HL-60 (cell line): Measurements from ENCODE around the gene TNF.

ENCODE experiments used
- DNase-seq, 2 experiments: peaks; one replicate each; pipeline ENCODE4 v3.0.0-alpha.2; 2010 to 2020; ENCODE audit warnings: low read depth in 1 of 2, low spot score in 1 of 2
- H3K27ac ChIP-seq: fragments of 250-450 bp; sonication (Bioruptor Pico); replicated peaks from 2 replicates; pipeline ENCODE4 v1.5.1; 2020; ENCODE audit warnings: mild to moderate bottlenecking, moderate library complexity
- H3K27me3 ChIP-seq: fragments of 250-450 bp; sonication (Bioruptor Pico); 2 replicates; pipeline ENCODE4 v1.5.1; 2021; ENCODE audit warnings: mild to moderate bottlenecking, moderate library complexity; ENCODE audit not compliant: insufficient read depth, poor library complexity, severe bottlenecking
- H3K4me3 ChIP-seq: replicated peaks from 2 replicates; pipeline ENCODE4 v1.5.1; 2011; ENCODE audit warnings: mild to moderate bottlenecking, control low read depth, low read length; ENCODE audit not compliant: insufficient read depth
- GABPA ChIP-seq: IDR thresholded peaks from 2 replicates; pipeline ENCODE4 v1.6.1; 2012; ENCODE audit warnings: low read depth
- POLR2AphosphoS5 ChIP-seq: IDR thresholded peaks from 2 replicates; pipeline ENCODE4 v1.6.1; 2012; ENCODE audit warnings: low read depth
- REST ChIP-seq: IDR thresholded peaks from 2 replicates; pipeline ENCODE4 v1.6.1; 2012; ENCODE audit warnings: low read depth; ENCODE audit not compliant: insufficient replicate concordance
- SPI1 ChIP-seq: IDR thresholded peaks from 2 replicates; pipeline ENCODE4 v1.6.1; 2012; ENCODE audit warnings: low read depth, mild to moderate bottlenecking, borderline replicate concordance
- TF ChIP-seq, protein P1 (sequence below): IDR thresholded peaks from one replicate; pipeline ENCODE4 v1.5.1; 2011; ENCODE audit warnings: low read length, control low read depth, inconsistent platforms; ENCODE audit not compliant: insufficient read depth

The TNF gene

GRCh38 chr6:31576897-31577578 lies 1.7 kb downstream of the TNF start:
- Histone ChIP-seq H3K27ac (no peak overlapping the region; the same call in 1 of the 2 replicates), H3K27me3 (no peaks in the 10 kb centered on the region), H3K4me3 (peak overlapping the region; percentile 79)
- TF ChIP-seq POLR2AphosphoS5 (peak; percentile 46; the same call in 1 of the 2 replicates), GABPA (no peak)
- peak in 1 of 2 experiments; percentile 81 for DNase-seq

GRCh38 chr6:31577579-31577966 lies 2.2 kb downstream of the TNF start:
- TF ChIP-seq REST (no peak), POLR2AphosphoS5 (no peak), GABPA (no peak), SPI1 (no peak)
- TF ChIP-seq, protein P1, sequence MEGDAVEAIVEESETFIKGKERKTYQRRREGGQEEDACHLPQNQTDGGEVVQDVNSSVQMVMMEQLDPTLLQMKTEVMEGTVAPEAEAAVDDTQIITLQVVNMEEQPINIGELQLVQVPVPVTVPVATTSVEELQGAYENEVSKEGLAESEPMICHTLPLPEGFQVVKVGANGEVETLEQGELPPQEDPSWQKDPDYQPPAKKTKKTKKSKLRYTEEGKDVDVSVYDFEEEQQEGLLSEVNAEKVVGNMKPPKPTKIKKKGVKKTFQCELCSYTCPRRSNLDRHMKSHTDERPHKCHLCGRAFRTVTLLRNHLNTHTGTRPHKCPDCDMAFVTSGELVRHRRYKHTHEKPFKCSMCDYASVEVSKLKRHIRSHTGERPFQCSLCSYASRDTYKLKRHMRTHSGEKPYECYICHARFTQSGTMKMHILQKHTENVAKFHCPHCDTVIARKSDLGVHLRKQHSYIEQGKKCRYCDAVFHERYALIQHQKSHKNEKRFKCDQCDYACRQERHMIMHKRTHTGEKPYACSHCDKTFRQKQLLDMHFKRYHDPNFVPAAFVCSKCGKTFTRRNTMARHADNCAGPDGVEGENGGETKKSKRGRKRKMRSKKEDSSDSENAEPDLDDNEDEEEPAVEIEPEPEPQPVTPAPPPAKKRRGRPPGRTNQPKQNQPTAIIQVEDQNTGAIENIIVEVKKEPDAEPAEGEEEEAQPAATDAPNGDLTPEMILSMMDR, result no peak
- Histone ChIP-seq H3K27me3 (no peaks in the 10 kb centered on the region), H3K4me3 (peak overlapping the region; percentile 79), H3K27ac (no peak overlapping the region)
- DNase-seq, result no peak

DNA sequence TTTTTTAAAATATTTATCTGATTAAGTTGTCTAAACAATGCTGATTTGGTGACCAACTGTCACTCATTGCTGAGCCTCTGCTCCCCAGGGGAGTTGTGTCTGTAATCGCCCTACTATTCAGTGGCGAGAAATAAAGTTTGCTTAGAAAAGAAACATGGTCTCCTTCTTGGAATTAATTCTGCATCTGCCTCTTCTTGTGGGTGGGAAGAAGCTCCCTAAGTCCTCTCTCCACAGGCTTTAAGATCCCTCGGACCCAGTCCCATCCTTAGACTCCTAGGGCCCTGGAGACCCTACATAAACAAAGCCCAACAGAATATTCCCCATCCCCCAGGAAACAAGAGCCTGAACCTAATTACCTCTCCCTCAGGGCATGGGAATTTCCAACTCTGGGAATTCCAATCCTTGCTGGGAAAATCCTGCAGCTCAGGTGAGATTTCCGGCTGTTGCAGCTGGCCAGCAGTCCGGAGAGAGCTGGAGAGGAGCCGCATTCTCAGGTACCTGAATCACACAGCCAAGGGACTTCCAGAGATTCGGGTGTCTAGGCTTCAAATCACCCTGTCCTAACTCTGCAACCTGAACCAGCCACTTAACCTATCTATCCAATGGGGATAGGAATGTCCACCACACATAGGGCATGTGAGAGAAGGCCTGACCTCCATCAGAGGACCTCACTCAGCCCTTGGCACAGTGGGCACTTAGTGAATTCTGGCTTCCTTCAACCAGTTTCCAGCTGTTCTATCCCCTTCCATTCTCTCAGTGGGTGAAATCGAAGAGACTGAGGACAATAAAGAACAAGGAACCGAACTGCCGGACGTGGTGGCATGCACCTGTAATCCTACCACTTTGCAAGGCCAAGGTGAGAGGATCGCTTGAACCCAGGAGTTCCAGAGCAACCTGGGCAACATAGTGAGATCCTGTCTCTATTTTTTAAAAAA lies 3.1 kb downstream of the TNF start:
- peak; percentile 75; the same call in 1 of the 2 replicates for TF ChIP-seq POLR2AphosphoS5
- TF ChIP-seq, protein P1, result no peak
- no peaks in the 10 kb centered on the region for H3K27me3 ChIP-seq
- no peak for DNase-seq
- peak overlapping the region; percentile 79 for H3K4me3 ChIP-seq
- no peak overlapping the region for H3K27ac ChIP-seq

GRCh38 chr6:31579119-31579505 lies 3.7 kb downstream of the TNF start:
- DNase-seq, result no peak
- no peaks in the 10 kb centered on the region for H3K27me3 ChIP-seq
- no peak overlapping the region for H3K4me3 ChIP-seq
- H3K27ac ChIP-seq, result no peak overlapping the region
- TF ChIP-seq SPI1 (no peak), POLR2AphosphoS5 (no peak), REST (no peak), GABPA (no peak)
- TF ChIP-seq, protein P1, result no peak
